HG02678 (cell line): ENCODE measurements around the gene RBBP9.
A peak's percentile ranks its signal among the peaks of the same experiment; 100 is the strongest.
"Not testable (repeated sequence)": the region's sequence is repeated elsewhere in the genome, so short reads cannot be mapped to it uniquely, and the experiment has no call there.

Experiments
- ATAC-seq: cut with Tn5 transposase; IDR thresholded peaks from one replicate; pipeline ENCODE4 v1.9.1; 2021; ENCODE audit warnings: mild to moderate bottlenecking, moderate library complexity; ENCODE audit not compliant: unreplicated experiment

RBBP9 gene

DNA sequence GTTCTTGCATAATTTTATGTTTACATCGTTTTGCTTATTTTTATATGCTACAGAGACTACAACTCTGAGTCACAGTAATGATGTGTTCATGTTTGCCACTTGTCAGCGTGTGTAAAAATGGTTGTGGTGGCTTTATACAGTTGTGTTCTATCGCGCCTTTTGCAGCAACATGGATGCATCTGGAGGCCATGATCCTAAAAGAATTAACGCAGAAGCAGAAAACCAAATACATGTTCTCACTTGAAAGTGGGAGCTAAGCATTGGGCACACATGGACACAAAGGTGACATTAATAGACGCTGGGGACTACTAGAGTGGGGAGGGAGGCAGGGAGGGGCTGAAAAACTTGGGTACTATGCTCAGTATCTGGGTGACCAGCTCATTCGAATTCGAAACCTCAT lies 9.7 kb upstream of the RBBP9 start:
- ATAC-seq, result no peak

DNA sequence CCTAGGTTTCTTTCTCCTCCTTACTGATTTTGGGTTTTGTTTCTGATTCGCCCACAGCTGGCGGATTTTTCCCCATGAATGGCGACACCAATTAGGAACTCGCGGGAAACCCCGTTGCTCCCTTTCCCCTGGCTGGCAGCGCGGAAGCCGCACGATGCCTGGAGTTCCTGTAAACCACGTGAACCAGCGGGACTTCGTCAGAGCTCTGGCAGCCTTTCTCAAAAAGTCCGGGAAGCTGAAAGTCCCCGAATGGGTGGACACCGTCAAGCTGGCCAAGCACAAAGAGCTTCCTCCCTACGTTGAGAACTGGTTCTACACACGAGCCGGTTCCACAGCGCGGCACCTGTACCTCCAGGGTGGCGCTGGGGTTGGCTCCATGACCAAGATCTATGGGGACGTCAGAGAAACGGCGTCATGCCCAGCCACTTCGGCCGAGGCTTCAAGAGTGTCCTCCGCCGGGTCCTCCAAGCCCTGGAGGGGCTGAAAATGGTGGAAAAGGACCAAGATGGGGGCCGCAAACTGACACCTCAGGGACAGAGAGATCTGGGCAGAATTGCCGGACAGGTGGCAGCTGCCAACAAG lies 7.5 kb upstream of the RBBP9 start:
- ATAC-seq, result no peak

DNA sequence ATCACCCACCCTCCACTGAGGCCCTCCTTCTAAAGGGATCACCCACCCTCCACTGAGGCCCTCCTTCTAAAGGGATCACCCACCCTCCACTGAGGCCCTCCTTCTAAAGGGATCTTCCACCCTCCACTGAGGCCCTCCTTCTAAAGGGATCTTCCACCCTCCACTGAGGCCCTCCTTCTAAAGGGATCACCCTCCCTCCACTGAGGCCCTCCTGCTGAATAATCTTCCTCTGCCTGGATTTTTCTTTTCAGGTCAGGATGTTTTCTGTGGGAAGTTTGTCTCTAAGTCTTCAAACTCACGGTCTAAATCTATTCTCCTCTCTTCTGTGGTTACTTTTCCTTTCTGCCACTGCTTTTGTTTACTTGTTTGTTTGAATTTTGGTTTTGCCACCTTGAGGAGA lies 4.6 kb upstream of the RBBP9 start:
- not testable (repeated sequence) for ATAC-seq

DNA sequence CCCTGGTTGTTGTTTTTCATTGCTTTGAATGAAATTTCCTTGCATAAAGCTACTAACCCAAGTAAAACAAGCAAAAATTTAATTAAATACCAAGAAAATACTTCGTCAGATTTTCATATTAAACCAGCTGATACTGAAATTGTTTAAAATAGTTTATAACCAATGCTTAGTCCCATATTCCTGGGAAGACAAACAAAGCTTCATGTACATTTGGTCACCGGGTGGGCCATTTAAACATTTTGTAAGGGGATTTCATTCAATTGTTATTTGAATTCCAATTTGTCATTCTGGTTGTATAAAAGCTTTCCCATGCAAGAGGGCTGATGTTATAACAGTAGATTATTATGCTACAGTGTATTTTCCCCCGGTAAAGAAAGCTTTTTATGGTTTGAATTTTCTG lies 578 bp upstream of the RBBP9 start:
- no peak for ATAC-seq

DNA sequence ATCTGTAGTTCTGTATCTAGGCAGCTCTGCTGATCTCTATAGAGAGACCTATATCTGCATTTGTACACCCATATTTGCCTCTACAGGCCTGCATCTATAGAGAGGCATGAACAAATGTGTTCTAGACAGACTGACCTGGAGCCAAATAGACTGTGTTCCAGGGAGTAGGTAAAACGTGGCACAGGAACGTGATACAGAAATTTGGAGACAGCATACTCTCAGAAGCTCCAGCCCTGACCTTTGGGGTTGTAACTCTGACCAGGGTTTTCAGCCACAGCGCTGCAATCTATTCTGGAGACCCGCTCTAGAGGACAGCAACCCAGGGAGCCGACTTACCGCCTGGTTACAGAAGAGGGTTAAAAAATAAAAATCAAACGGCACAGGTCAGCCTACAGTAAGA lies 983 bp downstream of the RBBP9 start:
- ATAC-seq, result no peak

DNA sequence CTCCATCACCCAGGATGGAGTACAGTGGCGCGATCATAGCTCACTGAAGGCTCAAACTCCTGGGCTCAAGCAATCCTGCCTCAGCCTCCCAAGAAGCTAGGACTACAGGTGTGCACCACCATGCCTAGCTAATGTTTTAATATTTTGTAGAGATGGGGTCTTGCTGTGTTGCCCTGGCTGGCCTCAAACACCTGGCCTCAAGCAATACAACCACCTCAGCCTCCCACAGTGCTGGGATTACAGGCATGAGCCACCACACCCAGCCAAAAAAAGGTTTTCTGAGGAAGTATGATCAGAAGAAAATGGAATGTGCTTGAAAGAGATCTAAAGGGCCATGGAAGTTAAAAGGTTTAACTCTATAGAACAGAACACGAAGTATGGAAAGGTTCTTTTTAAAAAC lies 8.7 kb downstream of the RBBP9 start:
- no peak for ATAC-seq

DNA sequence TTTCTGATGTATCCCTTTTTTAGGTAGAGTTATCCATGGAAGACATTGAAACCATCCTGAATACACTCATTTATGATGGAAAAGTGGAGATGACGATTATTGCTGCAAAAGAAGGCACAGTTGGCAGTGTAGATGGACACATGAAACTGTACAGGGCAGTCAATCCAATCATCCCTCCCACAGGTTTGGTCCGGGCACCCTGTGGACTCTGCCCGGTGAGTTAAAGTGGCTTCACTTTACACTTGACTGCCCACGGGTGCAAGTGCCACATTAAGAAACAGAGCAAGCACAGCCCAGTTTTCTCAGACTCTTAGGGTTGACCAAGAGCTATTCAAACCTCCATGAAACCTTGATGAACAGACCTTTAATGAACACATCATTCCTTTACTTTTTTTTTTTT lies 15.4 kb downstream of the RBBP9 start:
- ATAC-seq, result no peak

DNA sequence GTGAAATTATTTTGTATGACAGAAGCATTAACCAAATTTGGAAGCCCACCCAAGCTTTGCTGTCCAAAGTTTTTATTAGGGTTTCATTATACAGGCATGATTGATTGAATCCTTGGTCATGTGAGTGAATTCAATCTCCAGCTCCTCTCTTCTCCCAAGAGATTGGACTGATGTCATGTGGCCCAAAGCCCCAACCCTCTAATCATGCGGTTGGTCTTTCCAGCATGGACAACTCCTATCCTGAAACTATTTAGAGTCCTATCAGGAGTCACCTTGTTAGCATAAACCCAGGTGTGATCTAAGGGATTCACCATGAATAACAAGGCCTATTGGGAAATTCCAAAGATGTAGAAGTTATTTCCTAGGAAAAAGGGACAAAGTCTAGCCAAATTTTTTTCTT lies 19.2 kb downstream of the RBBP9 start:
- ATAC-seq, result no peak

DNA sequence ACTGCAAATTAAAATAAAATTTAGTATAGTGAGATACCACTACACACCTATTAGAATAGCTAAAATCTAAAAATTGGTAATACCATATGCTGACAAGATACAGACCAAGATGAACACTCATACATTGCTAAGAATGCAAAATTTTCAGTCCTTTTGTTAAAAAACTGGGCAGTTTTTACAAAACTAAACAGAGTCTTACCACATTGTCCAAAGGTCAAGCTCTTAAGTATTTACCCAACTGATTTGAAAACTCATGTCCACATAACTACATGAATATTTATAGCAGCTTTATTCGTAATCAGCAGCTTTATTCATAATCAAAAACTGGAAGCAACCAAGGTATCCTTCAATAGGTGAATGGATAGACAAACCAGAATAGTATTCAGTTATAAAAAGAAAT lies 19.8 kb downstream of the RBBP9 start:
- ATAC-seq, result no peak

DNA sequence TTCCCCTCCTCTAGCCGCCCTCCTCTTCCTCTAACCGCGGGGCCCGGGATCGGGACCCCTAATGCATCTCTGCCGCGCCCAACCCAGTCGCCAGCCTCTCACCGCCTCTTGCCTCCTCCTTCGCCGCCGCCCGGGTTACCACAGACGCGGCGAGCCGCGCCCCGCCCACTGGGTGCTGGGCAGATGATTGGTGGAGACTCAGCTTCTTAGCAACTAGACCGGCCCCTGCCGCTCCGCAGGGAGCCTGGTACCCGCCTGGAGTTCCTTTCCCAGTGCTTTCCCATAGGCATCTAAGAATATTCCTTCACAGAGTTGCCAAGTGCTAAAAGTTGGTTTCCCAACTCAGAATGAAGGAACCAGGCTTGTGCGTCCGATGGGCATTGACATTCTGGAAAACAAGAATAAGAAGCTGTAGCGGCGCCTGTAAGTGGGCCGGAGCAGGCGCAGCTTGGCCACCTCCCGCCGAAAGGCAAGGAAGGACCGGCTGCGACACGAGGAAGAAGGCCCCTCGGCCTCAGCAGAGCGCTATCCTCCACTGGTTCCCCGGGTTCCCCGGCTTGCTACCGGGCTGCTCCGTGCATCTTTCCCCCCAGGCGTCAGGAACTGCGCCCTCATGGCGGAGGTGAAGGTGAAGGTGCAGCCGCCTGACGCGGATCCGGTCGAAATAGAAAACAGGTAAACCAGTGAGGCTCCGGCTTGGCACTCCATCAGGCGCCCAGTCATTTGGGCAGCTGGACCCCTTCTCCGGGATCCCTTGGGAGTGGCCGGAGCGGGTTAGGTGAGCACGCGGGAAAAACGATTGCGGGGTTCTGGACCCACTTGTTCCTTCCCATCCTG lies 29.9 kb downstream of the RBBP9 start, which contains the start of the genes DZANK1 and POLR3F:
TSS of gene DZANK1 (minus strand) at position 137 of the 837 bp plus-strand sequence. CDS start 1,672 bp downstream, outside the sequence.
TSS of gene POLR3F (plus strand) at position 497 of the 837 bp plus-strand sequence. CDS start at position 614, 117 bp downstream.
- ATAC-seq, result peak; percentile 98

DNA sequence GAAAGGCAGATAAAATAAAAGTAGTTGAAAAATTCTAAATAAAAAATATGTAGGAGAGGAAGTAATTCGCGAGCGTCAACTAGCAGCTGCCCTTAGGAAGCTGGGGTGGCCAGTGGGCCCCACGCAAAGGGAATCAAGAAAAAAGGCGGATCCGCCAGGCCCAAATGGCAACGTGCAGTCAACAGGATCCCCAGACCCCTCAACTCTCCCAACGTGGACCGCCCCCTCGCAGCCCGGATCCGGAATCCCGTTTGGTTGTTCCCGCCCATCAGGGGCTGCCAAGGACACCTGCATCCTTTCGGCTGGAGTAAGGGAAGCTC lies 30.5 kb downstream of the RBBP9 start:
- ATAC-seq, result peak; percentile 33

DNA sequence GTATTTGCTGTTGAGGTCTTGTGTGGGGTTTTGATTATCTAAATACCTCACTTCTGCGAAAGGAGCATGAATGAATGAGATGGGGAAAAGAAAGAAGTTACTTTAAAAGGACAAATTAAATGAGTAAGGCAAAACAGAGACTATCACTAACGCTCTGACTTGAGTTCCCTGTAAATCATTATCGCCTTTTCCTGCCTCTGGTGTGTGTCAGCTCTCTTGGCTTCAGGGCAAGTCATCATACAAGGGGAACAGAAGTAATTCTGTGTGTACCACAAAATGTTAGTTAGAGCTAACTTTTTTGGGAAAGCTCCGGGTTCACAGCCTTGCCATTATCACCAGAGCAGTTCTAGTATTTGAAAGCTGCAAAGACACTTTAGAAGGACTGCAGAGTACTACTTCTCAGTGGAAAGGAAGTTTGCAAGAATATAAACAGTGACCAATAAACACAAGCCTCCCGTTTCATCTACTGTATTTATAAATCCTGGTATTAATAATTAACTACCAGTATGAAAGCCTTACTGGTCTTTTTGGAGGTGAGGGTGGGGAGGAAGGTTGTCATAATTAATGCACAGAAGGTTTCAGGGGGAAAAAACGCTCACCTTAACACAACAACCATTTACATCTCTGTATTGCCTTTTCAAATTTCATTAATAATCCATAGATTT lies 31.4 kb downstream of the RBBP9 start:
- ATAC-seq, result no peak

DNA sequence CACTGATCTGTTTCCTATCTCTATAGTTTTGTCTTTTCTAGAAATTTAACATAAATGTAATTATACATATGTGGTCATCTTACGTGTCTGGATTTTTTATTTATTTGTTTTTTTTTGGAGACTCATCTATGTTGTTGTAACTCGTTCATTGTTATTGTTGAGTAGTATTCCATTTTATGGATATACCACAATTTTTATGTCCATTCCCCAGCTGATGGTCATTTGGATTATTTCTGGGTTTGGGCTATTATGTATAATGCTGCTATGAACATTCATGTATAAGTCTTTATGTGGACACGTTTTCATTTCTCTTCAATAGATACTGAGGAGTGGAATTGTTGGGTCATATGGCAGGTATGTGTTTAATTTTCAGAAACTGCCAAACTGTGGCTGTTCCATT lies 40.4 kb downstream of the RBBP9 start:
- no peak for ATAC-seq

DNA sequence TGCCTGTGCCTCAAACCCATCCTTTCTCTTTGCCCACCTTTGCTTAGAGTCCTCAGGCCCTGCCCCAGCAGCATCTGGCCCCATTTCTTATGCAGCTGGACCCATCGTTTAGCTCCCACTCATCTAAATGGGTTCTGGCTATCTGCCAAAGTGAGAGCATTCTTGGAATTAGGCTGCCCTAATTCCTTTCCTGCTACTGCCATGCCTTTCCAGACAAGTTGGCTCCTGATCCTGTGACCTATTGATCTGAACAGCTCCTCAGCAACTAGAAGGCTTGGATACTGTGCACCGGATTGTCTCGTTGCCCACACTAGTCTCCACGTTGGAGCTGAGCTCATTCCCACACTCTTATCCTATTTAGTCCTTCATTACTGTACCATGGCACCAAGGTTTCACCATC lies 53.1 kb downstream of the RBBP9 start:
- no peak for ATAC-seq

DNA sequence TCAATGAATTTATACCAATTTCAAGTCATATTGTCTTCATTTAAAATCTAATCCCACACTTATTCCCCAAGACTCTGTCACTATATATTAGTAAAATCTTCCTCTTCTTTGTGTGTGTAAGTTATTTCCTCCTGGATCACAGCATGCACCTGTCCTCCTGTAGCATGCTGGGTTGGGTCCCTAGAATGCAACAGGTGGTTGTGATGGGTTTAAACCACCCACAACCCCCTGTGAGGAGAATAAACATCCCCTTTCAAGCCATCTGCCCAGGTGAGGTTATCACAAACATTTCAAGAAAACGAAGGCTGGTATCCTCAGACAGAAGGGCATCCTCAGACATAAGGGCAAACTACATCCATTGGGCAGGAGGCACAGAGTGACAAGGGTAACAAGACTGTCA lies 56.6 kb downstream of the RBBP9 start:
- no peak for ATAC-seq

DNA sequence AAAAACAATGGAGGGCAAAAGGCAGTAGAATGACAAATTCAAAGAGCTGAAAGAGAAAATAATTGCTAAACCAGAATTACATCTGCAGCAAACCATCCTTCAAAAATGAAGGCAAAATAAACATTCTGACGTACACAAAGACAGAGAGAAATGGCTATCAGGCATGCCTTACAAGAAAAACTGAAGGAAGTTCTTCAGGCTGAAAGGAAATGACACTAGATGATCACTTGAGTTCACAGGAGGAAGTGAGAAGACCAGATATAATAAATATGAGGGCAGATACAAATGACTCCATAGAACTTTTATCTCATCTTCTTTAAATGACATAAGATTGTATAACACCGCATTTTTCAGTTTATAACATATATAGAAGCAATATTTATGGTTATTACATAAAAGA lies 60.2 kb downstream of the RBBP9 start:
- ATAC-seq, result no peak
